ENCODE measurements around the gene XIRP2.

DNA sequence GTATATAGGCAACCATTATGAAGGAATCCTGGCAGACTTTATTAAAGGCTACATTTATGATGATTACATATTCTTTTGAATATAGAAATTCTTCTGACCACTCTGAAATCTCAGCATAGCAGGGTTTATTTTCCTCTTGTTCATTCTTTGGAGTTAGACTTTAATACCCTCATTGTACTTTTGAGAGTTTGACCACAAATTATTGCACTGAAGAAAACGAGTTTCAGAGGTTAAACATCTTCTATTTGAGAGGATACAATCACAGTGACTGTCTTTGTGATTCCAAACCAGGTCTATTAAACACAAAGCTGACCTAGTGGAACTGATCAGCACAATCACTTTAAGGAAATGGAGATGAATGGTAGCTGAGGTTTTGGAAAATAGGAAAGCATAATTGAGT is 71.3 kb downstream of the XIRP2 start:
- TF ChIP-seq EZH2 (IDR thresholded peaks at IDR 0.05) (no peak), POLR2AphosphoS5 (IDR thresholded peaks at IDR 0.05; ENCODE audit: borderline replicate concordance, low read depth, low read length) (no peak)

All from SK-N-MC (cell line).